ENCODE results near the gene MTARC2.

DNA sequence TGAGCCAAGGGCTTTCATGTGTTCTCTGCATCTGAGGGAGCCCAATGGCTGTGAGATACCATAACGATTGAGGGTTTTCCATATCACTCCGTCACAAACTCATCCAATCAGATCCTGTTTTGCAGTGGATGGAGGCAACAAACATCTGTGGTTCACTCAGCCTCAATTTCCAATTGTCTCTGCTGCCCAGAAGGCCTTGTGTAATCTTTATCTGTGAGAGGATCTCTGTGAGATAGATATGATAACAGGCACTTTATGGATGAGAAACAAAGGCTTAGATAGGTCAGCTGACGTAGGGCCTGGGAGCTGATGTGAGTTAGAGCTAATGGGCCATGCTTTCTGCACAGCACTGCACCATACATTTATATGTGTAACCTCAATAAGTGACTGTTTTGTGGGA, 35.3 kb downstream of the MTARC2 start:
- TF ChIP-seq, protein P1, sequence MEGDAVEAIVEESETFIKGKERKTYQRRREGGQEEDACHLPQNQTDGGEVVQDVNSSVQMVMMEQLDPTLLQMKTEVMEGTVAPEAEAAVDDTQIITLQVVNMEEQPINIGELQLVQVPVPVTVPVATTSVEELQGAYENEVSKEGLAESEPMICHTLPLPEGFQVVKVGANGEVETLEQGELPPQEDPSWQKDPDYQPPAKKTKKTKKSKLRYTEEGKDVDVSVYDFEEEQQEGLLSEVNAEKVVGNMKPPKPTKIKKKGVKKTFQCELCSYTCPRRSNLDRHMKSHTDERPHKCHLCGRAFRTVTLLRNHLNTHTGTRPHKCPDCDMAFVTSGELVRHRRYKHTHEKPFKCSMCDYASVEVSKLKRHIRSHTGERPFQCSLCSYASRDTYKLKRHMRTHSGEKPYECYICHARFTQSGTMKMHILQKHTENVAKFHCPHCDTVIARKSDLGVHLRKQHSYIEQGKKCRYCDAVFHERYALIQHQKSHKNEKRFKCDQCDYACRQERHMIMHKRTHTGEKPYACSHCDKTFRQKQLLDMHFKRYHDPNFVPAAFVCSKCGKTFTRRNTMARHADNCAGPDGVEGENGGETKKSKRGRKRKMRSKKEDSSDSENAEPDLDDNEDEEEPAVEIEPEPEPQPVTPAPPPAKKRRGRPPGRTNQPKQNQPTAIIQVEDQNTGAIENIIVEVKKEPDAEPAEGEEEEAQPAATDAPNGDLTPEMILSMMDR (conservative IDR thresholded peaks at IDR 0.05), result no peak
- no peak for TF ChIP-seq ZFX (IDR thresholded peaks at IDR 0.05)

All from C4-2B (cell line).